AG08396 (cell line): ENCODE data around the gene CYP46A1.
A peak's percentile ranks its signal among the peaks of the same experiment; 100 is the strongest.
"Not testable (repeated sequence)": the region's sequence is repeated elsewhere in the genome, so short reads cannot be mapped to it uniquely, and the experiment has no call there.

Source experiments
- DNase-seq: peaks from one replicate; pipeline ENCODE4 v3.0.0; 2012; ENCODE audit warnings: low spot score, mixed read lengths

CYP46A1 gene

DNA sequence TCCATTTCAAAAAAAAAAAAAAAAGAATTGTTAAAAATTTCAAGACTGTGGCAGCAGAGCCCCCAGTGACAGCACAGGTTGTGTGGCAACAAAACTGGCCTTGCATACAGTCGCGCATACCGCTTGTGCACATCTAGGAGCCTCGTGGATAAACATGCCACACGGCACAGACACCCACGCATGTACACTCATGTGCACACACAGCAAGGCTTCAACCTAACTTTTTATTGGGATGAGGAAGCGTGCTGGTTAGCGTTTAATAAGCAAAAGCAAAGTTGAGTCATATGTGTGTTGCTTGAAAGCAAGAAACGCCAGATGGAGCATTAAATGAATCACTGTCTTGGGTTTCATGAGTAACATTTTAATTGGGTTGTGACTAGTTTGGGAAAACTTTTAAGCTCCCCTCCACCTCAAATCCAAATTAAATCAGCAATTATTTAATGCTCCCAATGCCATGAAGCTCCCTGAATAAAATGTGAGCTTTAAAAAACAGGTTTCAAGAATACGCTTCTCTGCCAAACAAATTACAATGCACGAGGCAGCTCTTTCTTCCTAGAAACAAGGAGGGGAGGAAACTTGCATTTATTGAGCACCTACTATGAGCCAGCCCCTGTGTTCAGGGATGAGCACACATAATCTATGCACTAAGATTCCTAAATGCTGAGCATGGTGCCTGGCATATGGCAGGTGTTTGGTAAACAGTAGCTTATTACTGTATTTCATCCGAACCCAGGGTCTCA lies 73.4 kb downstream of the CYP46A1 start:
- peak; percentile 76 for DNase-seq

DNA sequence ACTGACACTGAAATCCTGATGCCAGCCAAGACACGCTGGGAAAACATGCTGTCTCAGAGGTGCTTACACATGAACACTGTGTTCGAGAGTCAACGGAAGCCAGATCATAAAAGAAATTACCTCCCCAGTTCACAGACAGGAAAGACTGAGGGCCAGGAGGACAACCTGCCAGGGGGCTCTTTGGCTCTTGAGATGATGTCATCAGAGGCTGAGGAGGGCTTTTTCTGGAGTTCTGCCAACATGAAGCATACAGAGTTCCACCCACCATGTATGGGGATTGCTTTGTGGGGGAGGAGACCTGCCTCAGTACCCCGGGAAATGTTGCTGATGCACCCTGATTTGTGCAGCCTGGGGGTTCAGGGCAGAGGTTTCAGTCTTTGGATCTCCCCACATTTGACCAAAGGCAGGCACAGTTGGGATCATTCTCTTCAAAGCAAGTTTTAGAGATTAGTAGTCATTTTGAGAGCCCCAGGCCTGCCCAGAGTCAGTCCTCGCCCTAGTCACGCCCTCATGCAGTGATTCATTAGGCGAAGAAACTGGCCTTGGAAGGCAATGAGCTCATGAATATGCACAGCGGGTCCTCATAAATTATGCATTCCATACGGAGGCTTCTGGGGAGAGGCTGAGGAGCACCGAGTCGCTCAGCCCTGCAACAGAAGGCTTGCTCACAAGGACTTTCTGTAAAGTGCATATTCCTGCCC lies 74.2 kb downstream of the CYP46A1 start:
- peak; percentile 76 for DNase-seq

DNA sequence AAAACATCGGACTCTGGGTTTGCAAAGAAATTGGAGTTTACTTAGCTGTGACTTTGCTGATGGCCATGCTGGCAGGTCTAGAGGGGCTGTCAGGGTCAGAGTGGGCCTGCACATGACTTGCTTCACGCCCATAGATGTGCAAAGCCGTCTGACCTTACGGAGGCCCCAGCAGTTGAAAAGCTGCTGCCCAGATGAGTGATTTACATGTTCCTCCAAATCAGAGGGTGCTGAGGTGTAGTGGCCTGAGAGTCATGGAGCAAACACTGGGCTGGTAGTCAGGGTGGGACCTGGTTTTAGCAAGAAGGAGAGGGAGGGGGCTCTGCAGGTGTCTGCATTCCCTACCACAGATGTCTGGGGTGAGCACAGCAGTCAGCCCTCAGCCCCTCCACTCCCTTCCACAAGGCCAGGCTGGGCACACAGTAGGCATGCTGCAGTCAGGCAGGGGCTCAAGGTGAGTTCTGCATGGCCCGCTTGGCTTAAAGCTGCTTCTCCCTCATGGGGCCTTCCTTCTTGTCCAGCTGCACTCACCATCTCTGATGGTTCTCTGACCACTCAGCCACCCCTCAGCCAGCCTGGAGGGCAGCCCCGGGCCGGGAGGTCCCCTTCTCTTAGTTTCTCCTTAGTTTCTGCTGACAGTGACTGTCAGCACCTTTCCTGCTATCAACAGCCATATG lies 74.9 kb downstream of the CYP46A1 start:
- DNase-seq = no peak

DNA sequence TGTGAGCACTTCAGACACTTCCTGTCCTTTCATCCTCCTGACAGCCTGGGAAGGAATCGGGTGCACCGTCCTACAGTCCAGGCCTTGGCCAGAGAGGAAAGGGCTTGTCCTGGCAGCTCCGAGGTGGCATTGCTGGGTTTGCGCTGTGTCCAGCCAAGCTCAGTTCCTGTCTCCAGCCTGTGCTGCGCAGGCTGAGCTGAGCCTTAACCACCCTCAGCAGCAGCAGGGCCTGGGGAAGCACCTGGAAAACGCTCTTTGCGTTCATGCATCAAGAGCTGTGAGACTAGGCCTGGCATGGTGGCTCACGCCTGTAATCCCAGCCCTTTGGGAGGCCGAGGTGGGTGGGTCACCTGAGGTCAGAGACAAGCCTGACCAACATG lies 75.4 kb downstream of the CYP46A1 start:
- no peak for DNase-seq

DNA sequence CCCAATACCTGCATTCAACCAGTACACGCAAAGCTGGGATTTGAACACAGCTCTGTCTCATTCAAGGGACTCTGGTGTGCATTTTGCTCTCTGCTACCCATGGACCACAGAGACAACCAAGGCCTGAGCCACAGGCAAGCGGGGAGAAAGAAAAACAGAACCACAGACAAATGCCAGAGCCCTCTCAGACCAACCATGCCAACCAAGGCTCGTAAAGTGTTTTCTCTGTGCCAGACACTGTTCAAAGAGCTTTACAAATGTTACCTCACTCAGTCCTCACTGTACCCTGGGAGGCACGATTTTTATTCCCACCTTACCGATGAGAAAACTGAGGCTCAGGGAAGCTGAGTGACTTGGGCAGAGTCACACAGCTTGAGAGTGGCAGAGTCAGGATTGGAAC lies 76.7 kb downstream of the CYP46A1 start:
- no peak for DNase-seq

DNA sequence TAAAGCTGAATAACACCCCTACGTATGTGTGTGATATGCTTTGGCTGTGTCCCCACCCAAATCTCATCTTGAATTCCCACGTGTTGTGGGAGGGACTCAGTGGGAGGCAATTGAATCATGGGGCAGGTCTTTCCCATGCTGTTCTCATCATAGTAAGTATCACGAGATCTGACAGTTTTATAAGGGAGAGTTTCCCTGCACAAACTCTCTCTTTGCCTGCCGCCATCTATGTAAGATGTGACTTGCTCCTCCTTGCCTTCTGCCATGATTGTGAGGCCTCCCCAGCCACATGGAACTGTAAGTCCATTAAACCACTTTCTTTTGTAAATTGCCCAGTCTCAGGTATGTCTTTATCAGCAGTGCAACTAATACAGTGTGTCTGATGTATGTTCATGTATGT lies 78.8 kb downstream of the CYP46A1 start:
- DNase-seq = not testable (repeated sequence)

DNA sequence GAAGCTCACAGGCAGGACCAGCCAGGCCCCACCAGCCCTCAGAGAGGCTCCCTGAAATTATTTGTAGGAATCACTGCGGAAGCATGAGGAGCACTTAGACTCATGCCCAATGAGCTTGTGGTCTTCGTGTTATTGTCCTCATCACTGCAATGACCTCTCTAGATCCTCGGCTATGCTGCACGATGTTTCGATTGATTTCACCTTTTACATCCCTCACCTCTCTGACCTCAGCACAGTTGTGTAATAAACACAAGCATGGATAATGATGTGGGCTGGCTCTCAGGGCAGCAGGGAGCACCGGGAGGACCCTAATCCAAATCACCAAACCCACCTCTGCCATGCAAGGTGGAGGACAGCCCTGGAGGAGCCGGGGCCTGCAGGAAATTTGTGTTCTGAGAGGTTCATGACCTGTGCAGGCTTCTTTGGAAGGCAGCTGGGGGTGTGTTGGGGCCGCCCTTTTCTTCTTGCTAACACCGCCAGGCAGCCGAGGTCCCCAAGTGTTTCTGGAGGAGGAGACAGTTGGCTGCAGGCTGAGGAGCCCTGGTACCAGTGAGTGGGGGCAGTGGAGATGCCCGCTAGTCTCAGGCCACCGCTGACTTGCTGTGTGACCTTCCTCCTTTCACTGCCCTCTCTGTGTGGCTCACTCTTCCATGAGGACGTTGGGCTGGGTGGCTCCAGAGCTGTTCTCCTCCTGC lies 79.6 kb downstream of the CYP46A1 start:
- no peak for DNase-seq

DNA sequence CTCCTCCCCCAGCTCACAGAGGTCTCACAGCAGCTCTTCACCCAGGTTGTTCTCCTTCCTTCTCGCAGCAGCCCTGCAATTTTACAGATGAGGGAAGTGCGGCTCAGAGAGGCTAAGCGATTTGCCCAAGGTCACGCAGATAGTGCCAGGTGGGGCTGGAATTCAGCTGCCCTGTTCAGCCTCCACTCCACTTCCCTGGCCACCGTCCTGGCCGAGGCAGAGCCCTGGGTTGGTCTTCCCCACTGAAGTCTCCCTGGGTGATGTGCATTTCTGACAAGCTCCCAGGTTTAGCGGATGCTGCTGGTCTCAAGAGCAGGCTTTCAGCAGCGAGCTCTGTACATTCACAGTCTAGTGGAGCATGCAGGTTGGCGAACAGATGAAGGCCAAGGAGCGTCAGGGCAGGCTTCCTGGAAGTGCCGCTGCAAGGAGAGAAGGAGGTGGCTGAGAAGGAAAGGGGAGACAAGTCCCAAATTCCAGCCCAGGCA lies 80.2 kb downstream of the CYP46A1 start:
- no peak for DNase-seq

DNA sequence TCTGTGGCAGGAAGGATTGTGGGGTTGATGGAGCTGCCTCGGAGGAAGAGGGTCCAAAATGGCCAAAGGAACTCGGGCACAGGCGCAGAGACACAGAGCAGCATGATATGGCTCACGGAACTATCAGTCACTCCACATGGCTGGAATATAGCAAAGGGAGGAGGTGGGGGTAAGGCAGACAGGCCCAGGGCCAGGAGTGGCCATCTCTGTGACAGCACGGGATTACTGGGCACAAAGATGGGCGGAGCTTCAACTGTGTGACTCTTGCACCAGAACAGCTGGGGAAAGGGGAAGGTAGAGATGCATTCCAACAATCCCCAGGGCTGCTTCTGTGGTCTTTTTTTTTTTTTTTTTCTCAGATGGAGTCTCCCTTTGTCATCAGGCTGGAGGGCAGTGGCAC lies 84.3 kb downstream of the CYP46A1 start:
- no peak for DNase-seq

DNA sequence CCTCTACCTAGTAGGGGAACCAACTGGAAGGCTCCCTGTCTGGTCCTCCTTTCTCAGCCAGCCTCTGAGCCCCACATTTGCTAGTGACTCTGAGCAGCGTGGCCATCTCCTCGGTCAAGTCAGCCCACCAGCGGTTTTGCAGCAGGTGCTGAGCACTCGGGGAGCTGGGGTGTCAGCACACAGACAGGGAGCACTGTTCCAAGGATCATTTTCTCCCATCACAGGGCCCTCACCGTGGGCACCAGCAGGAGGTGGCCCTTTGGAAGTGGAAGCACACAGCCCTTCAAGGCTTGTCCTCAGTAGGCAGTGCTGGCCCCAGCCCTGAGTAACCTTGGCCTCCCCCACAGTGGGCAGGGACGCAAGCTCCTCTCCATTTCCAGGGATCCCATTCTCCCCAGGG lies 85.0 kb downstream of the CYP46A1 start:
- no peak for DNase-seq

DNA sequence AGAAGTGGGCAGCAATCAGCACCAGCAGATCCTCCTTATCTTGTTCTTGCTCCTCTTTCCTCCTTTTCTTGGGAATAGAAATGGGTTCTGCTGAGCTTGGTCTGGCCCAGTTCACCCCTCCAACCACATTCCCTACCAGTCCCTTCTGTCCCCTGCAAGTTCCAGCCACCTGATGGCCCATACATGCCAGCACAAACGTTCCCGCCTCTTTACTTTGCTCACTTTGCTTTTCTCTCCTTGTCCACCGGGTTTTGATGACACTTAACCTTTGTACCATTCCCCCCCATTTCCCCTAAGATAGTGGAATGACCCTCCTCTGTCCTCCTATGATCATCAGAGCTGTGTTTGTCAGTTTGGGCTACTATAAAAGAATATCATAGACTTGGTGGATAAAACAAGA lies 85.7 kb downstream of the CYP46A1 start:
- no peak for DNase-seq

DNA sequence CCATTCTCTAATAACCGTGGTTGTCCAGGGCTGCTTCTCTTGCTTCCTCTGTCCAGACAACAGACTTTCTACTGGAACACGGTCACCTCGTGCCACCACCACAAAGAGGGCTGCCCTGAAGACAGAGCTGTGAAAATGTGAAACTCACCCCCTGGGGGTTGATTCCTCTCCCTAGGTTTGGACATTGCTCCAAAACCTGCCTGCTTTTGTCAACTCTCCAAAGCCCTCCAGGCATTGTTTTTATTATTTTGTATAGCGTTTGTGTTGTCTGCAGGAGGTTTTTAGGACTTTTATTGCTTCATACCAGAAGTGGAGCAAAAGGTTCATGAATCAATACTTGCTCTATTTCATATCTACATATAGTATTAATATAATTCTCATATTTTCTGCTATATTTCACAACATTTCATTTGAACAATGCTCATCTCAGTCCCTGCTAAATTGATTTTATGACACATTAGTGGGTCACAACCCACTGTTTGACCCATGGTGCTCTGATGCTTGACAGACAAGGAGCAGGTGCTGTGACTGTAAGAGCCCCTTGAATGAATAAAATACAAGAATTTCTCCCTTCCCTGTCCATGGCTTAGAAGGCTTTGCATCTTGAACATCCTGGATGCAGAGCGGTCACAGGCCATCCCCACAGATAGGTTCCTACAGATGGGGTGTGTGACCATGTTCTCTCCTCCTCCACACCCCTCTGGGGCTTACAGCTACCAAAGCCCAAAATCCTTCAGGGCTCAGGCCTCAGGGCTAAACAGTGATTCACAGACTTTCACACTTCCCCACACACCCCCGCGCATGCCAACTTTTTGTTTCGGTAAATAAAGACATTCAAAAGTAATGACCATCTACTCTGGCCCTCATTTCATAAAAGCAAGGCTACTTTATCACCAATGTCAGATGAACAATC lies 88.5 kb downstream of the CYP46A1 start:
- no peak for DNase-seq

DNA sequence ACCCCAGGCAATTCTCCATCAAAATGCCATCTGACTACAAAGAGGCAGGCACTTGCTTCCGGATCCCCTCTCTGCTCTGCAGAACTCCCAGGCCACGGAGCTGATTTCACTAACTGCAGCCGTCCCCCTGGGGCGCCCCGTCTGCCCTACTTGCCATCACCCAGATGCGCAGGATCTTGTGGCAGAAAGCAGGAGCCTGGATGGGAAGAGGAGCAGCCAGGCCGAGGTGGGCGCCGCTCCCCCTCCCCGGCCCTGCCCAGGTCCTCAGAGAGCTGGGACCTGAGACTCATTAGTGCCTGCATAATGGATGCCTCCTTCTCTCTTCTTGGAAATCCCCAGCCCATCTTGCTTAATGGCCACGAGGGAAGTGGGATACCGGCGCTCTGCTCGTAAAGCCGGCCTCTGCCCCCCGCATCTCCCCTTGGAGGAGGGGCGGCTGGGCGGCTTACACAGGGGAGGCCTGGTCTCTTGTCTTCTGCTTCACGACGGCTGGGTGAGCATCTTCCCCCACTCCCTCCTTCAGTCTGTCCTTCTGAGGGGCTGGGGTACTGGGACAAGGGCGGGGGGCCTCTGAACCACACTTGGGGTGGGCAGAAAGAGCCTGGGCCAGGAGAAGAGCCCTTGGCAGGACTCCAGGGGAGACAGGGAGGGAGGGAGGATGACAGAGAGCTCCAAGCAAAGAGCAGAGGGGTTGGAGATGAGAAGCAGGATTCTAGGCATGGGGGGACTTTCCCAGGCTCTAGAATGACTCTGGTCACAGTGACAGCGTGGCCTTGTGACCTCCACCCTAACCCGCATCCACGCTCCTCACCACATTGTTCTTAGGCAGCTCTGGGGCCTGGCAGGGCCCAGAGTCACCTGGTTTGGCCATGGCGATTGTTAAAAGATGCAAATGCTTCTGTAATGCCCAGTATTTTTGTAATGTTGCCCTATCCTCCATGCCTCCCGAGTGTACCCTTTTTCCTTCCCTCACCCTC lies 89.7 kb downstream of the CYP46A1 start:
- no peak for DNase-seq

DNA sequence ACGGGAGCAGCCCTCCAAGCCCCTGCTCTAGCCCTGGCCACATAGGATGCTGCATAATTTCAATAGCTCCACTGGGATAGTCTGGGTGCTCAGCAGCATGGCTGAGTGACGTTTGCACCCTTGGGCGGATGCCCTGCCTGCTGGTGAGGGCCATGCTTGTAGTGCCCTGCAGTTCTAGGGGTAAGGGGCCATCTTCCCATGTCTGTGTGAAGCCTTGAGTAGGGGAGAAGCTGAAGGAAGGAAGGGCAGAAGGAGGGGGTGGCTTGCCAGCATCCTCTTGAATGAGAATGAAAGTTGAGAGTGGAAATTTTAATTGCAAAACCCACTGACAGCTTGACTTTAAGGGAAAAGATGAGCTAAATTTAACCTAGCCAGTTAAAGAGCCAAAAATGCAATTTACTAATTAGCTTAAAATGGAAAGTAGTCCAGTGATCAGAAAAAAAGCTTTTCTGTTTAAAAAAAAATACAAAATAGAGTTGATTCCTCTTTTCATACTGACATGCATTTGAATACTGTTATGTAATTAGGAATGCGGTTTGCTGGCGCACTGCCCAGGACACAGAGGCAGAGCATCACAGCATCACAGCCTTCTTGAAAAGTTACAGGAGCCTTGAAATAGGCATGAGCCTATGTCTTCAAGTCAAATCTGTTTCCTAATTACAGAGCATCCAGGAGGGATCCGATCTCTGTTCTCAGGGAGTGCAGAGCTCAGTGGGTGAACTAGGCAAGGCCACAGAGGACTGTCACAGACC lies 90.6 kb downstream of the CYP46A1 start:
- DNase-seq = no peak

DNA sequence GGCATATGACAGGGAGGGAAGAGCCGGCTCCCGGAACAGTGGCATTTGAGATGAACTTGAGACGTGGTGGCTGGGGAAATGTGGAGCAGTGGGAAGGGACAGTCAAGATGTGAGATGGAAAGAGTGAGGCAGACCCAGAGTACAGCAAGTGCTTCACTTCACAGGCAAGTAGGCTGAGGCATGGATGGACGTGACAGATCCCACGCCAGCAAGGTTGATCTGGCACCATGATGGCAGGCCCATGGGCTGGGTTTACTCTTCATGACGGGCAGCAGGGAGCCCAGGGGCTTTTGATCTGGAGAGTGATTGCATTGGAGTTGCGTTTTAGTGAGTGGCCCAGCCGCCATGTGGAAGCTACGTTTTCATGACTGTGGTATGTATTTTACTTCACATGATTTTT lies 91.3 kb downstream of the CYP46A1 start:
- no peak for DNase-seq
